Pancreas (tissue), 10 donors: Measurements from ENCODE around the gene UROD. TPM values are rescaled to one million over a fixed set of nuclear protein-coding genes. Genes with fewer than 3 reads are reported as not detected.

ENCODE experiments used
- ATAC-seq, 4 donors: fragments of 200-7000 bp; cut with Tn5 transposase; one replicate each; pipeline versions ENCODE4 v1.8.0 to v1.9.1; 2020; ENCODE audit warnings: mild to moderate bottlenecking in 4 of 4, moderate library complexity in 4 of 4
- DNase-seq, 6 donors: peaks; one replicate each; pipeline ENCODE4 v3.0.0-alpha.2; 2020
- FAIRE-seq: peaks from 2 replicates; lab custom pipeline; 2012; peaks lifted over from hg19 to GRCh38; lab: Jason Lieb, UNC
- H3K27ac ChIP-seq, 4 donors: fragments of 200-600 bp; sonication (generic); 1 replicate in 3 of 4; 2 replicates in 1 of 4; pipeline versions ENCODE4 v1.5.0 to v1.8.0; 2020
- H3K27me3 ChIP-seq, 4 donors: fragments of 200-600 bp; one replicate each; pipeline ENCODE4 v1.8.0; 2021
- H3K36me3 ChIP-seq, 3 donors: fragments of 200-600 bp; sonication (generic) in 1 of 3; one replicate each; pipeline versions ENCODE4 v1.5.0 to v1.8.0; 2020 to 2021
- H3K4me1 ChIP-seq, 3 donors: fragments of 200-600 bp; one replicate each; pipeline ENCODE4 v1.8.0; 2021
- H3K4me3 ChIP-seq, 4 donors: fragments of 200-600 bp; sonication (generic) in 2 of 4; one replicate each; pipeline versions ENCODE4 v1.5.0 to v1.8.0; 2020 to 2021
- H3K9me3 ChIP-seq, 4 donors: fragments of 200-600 bp; one replicate each; pipeline ENCODE4 v1.8.0; 2021
- CTCF ChIP-seq, 4 donors: fragments of 200-600 bp; sonication (generic) in 3 of 4; IDR thresholded peaks; one replicate each; pipeline versions ENCODE4 v1.5.0 to v1.8.0; 2021; ENCODE audit warnings: antibody characterized with exemption in 4 of 4
- WGBS, 2 donors: extraction: QIAGEN DNeasy Blood & Tissue Kit; methylation state at CpG; one replicate each; pipeline ENCODE4 v1.1.7; 2013; 5-methylcytosine and 5-hydroxymethylcytosine counted together
- intact Hi-C, 3 donors: fragments of 100-400 bp; cut with DNase I; formaldehyde crosslinking; loops; one replicate each; pipeline versions ENCODE4 v1.11.1 to v1.14.2; 2022
- polyA plus RNA-seq, 2 donors: library from polyadenylated mRNA; stranded (reverse); fragments of 200-250 nt; gene quantifications; one replicate each; pipeline ENCODE4 v1.2.3, GENCODE V29; 2013
- total RNA-seq, 6 donors: library from RNA; stranded (reverse); fragmentation: NEBNext Ultra II Directional in 4 of 6; extraction: Animal tissue kit (Norgen Biotek cat#: 25700) in 4 of 6; gene quantifications; one replicate each; pipeline versions ENCODE4 v1.2.1 to v1.2.4, GENCODE V29; 2021 to 2023
- donor health status: healthy with polysubstance abuse.
- donor health status: DM: no; HTN: no; CAD: no; lungs with moderate emphysema.
- donor health status: DM: no; HTN: no; CAD: no.
- donor health status: control.
- donor health status: control.
- donor health status: Bipolar disorder and iron deficiency.
- donor health status: DM: yes; HTN: yes; CAD: no.
- donor health status: DM: no; HTN: no; CAD: no.
- donor health status: DM: no; HTN: no; CAD: no.
- donor health status: DM: yes; HTN: yes; CAD: no.

The UROD gene
- total and polyA plus RNA-seq, 8 donors, result 16.9 to 71.2 (median 27.8) TPM

DNA sequence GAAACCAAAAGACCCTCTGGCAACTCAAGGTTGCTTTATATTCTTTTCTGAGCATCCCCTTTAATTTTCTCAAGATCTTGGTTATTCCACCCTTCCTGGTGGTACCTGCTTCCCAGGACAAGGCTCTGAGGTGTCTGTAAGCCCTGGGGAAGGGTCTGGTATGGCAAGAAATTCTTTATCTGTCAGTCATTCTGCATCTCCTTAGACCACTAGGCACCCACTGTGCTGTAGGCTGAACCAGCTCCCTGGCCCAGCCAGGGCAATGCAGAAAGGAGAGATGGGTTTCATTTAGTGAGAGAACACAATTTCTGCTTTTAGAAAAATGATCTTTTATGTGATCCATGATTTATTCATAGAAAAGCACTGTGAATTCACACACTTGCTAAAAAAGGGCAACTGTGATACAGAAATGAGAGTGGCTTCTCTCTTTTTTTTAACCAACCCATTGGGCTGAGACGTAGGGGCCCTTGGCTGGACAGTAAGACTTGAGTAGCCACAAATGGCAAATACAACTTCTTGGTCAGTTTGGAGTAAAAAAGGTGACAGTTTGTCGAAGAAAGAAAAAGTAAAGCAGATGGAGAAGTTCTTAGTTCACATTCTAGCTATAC is 4.1 kb downstream of the UROD start:
- ATAC-seq (no peak), FAIRE-seq (no peak), DNase-seq (no peak)
- H3K4me1 ChIP-seq, result peaks cover 0 to 16% (median 6%) of the 10 kb centered on the region in 3 donors
- 77 to 78% methylated on average over 2 of the region's 2 CpGs for WGBS, 2 donors
- H3K36me3 ChIP-seq, result no peaks in the 10 kb centered on the region
- no peaks in the 10 kb centered on the region for H3K27me3 ChIP-seq
- H3K27ac ChIP-seq, result no peak overlapping the region
- no peaks in the 10 kb centered on the region for H3K9me3 ChIP-seq
- intact Hi-C loops, result loop anchor here in 1 of 3 donors (5.0 kb wide), 2 partner anchors 211 to 476 kb away; partner anchors contain the start of gene TESK2
- H3K4me3 ChIP-seq, result no peak overlapping the region
- no peak for TF ChIP-seq CTCF (IDR thresholded peaks at IDR 0.05)

- TF ChIP-seq CTCF (IDR thresholded peaks at IDR 0.05), result no peak
- intact Hi-C loops, result loop anchor here in 1 of 3 donors (5.0 kb wide), 2 partner anchors 211 to 476 kb away; partner anchors contain the start of gene TESK2
- no peak overlapping the region for H3K27ac ChIP-seq
- no peaks in the 10 kb centered on the region for H3K9me3 ChIP-seq
- H3K4me3 ChIP-seq, result no peak overlapping the region
- H3K4me1 ChIP-seq, result peaks cover 0 to 11% (median 1%) of the 10 kb centered on the region in 3 donors
- H3K36me3 ChIP-seq, result no peaks in the 10 kb centered on the region
- no peak for FAIRE-seq
- ATAC-seq, result no peak
- no peaks in the 10 kb centered on the region for H3K27me3 ChIP-seq
- whole genome bisulfite sequencing, 2 donors, result 71 to 82% methylated on average over 6 of the region's 6 CpGs
- DNase-seq, result no peak
Measured at GRCh38 chr1:45016767-45017166, 4.7 kb downstream of the UROD start.

- 41% methylated on average over 16 of the region's 16 CpGs for WGBS, 2 donors
- intact Hi-C loops, result loop anchor here in 1 of 3 donors (5.0 kb wide), 2 partner anchors 209 to 474 kb away; partner anchors contain the start of gene TESK2
- Histone ChIP-seq H3K27ac (no peak overlapping the region), H3K36me3 (no peaks in the 10 kb centered on the region), H3K4me1 (no peaks in the 10 kb centered on the region), H3K9me3 (no peaks in the 10 kb centered on the region), H3K27me3 (no peaks in the 10 kb centered on the region), H3K4me3 (no peak overlapping the region)
- DNase-seq, result peak; percentile 60 to 90 (median 81)
- peak; percentile 42 to 84 (median 81) for TF ChIP-seq CTCF (IDR thresholded peaks at IDR 0.05)
- no peak for FAIRE-seq
- ATAC-seq, result peak; percentile 87 to 97 (median 96)
Measured at GRCh38 chr1:45018599-45019230, 6.7 kb downstream of the UROD start.

GRCh38 chr1:45023663-45024062 is 11.6 kb downstream of the UROD start:
- ATAC-seq (no peak), DNase-seq (no peak), FAIRE-seq (no peak)
- H3K27me3 ChIP-seq, result no peaks in the 10 kb centered on the region
- H3K9me3 ChIP-seq, result no peaks in the 10 kb centered on the region
- intact Hi-C loops, result no loop called here
- no peaks in the 10 kb centered on the region for H3K36me3 ChIP-seq
- no peak overlapping the region for H3K4me3 ChIP-seq
- WGBS, 2 donors, result 96 to 100% methylated on average over 1 of the region's 1 CpG
- H3K27ac ChIP-seq, result no peak overlapping the region
- H3K4me1 ChIP-seq, result no peaks in the 10 kb centered on the region
- no peak for TF ChIP-seq CTCF (IDR thresholded peaks at IDR 0.05)

GRCh38 chr1:45026446-45026845 is 14.4 kb downstream of the UROD start:
- intact Hi-C loops, result no loop called here
- no peak for ATAC-seq
- no peaks in the 10 kb centered on the region for H3K27me3 ChIP-seq
- no peaks in the 10 kb centered on the region for H3K9me3 ChIP-seq
- FAIRE-seq, result no peak
- 85 to 93% methylated on average over 1 of the region's 1 CpG for WGBS, 2 donors
- H3K4me1 ChIP-seq, result no peaks in the 10 kb centered on the region
- H3K36me3 ChIP-seq, result no peaks in the 10 kb centered on the region
- no peak overlapping the region for H3K4me3 ChIP-seq
- DNase-seq, result no peak
- no peak for TF ChIP-seq CTCF (IDR thresholded peaks at IDR 0.05)
- no peak overlapping the region for H3K27ac ChIP-seq
